Bronchial epithelial cell (primary cell): Measurements from ENCODE around the gene CXCL8. TPM values are rescaled to one million over a fixed set of nuclear protein-coding genes. Genes with fewer than 3 reads are reported as not detected.
A peak's percentile ranks its signal among the peaks of the same experiment; 100 is the strongest.

Experiments used
- DNase-seq: peaks from one replicate; pipeline ENCODE4 v3.0.0-alpha.2; 2010; ENCODE audit warnings: low read depth
- FAIRE-seq: peaks from 2 replicates; lab custom pipeline; 2011; peaks lifted over from hg19 to GRCh38; lab: Jason Lieb, UNC
- H3K27me3 ChIP-seq: 2 replicates; pipeline ENCODE4 v1.5.1; 2011; ENCODE audit warnings: low read length; ENCODE audit not compliant: control insufficient read depth, insufficient read depth
- H3K36me3 ChIP-seq: 2 replicates; pipeline ENCODE4 v1.5.1; 2011; ENCODE audit warnings: low read length; ENCODE audit not compliant: control insufficient read depth, insufficient read depth
- H3K4me3 ChIP-seq: 2 replicates; pipeline ENCODE4 v1.5.1; 2011; ENCODE audit warnings: mild to moderate bottlenecking, low read depth, low read length, control low read depth
- total RNA-seq: library from RNA; depleted of rRNA; stranded (reverse); fragments of >200 nt; gene quantifications from 2 replicates; pipeline ENCODE4 v1.2.1, GENCODE V29; 2014
- TF ChIP-seq, protein P1 (sequence below): IDR thresholded peaks from 2 replicates; pipeline ENCODE4 v1.5.1; 2011; ENCODE audit warnings: mild to moderate bottlenecking, moderate library complexity, low read length, control low read depth, inconsistent platforms; ENCODE audit not compliant: insufficient read depth, severe bottlenecking

Gene CXCL8
- total RNA-seq, 1 donor from 2014 or later: 2.9 TPM

DNA sequence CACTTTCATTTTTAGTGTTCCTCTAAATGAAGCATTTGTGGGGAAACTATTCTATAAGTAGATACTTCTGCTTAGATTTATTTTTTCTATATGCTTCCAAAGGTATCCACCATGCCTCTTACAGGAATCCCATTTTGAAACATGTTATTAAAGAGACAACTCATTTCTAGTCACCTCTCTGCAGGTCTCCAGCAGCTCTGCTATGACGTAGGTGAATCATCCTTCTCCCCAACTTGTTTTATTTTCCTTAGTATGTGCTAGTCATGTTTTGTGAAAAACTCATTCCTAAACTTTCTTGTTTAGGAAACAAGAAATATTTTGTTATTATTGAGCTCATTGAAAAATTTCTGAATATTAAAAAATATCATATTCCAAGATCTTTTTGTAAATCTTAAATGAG is 12.8 kb downstream of the CXCL8 start:
- Histone ChIP-seq H3K27me3 (no peaks in the 10 kb centered on the region), H3K4me3 (no peak overlapping the region), H3K36me3 (no peaks in the 10 kb centered on the region)
- no peak for FAIRE-seq
- DNase-seq: no peak
- TF ChIP-seq, protein P1, sequence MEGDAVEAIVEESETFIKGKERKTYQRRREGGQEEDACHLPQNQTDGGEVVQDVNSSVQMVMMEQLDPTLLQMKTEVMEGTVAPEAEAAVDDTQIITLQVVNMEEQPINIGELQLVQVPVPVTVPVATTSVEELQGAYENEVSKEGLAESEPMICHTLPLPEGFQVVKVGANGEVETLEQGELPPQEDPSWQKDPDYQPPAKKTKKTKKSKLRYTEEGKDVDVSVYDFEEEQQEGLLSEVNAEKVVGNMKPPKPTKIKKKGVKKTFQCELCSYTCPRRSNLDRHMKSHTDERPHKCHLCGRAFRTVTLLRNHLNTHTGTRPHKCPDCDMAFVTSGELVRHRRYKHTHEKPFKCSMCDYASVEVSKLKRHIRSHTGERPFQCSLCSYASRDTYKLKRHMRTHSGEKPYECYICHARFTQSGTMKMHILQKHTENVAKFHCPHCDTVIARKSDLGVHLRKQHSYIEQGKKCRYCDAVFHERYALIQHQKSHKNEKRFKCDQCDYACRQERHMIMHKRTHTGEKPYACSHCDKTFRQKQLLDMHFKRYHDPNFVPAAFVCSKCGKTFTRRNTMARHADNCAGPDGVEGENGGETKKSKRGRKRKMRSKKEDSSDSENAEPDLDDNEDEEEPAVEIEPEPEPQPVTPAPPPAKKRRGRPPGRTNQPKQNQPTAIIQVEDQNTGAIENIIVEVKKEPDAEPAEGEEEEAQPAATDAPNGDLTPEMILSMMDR: no peak

DNA sequence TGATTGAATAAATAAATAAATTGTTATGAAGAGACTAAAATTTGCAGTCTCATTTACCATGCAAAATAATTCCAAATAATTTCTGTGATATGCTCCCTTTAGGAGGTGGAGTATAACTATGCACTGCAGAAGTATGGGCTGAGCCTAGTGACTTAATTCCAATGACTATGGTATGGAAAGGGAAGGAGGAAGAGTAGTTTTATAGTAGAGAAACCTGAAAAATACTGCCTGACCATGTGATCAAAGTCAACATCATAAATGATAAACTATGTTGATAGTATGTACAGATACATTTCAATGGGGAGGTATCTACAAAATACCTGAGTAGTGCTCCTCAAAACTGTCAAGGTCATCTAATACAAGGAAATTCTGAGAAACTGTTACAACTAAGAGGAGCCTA is 14.6 kb downstream of the CXCL8 start:
- H3K27me3 ChIP-seq: no peaks in the 10 kb centered on the region
- TF ChIP-seq, protein P1: no peak
- no peak for DNase-seq
- no peak overlapping the region for H3K4me3 ChIP-seq
- no peak for FAIRE-seq
- no peaks in the 10 kb centered on the region for H3K36me3 ChIP-seq

DNA sequence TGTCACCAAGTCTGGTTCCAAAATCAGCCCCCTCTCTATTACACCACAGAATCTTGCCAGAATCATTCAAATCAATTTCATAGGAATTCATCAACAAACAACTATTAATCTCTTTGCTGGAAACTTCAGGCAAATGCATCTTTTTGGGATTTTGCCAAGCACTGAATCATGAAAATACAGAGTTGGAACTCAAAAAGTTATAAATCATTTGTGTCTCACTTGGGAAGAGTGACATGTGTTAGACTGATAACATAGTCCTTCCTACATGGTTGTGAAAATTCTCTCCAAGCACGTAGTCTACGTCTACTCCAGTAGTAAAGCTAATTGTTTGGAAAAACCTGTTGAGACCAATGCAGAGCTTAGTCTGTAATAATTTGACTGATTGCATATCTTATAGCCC is 19.0 kb downstream of the CXCL8 start:
- TF ChIP-seq, protein P1: no peak
- no peak overlapping the region for H3K4me3 ChIP-seq
- no peak for FAIRE-seq

DNA sequence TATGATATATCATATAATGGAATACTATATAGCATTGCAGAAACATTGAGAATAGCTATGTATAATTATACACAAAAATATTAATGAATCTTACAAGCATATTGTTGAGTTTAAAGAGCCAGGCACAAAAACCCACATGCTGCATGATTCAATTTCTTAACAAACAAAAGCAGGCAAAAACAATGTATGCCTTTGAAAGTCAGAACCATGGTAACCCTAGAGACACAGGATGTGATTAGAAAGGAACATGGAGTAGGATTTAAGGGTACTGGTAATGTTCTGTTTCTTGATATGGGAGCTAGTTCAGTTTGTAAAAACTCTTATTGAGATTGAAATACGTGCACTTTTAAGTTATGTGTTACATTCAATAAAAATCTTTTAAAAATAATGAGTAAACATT is 21.5 kb downstream of the CXCL8 start:
- H3K27me3 ChIP-seq: no peaks in the 10 kb centered on the region
- no peak for FAIRE-seq
- no peak overlapping the region for H3K4me3 ChIP-seq
- H3K36me3 ChIP-seq: no peaks in the 10 kb centered on the region
- TF ChIP-seq, protein P1: no peak
- peak; percentile 25 for DNase-seq

More for the DNA sequence above, 19.0 kb downstream of the CXCL8 start:
- no peak for DNase-seq
- Histone ChIP-seq H3K27me3 (no peaks in the 10 kb centered on the region), H3K36me3 (no peaks in the 10 kb centered on the region)

DNA sequence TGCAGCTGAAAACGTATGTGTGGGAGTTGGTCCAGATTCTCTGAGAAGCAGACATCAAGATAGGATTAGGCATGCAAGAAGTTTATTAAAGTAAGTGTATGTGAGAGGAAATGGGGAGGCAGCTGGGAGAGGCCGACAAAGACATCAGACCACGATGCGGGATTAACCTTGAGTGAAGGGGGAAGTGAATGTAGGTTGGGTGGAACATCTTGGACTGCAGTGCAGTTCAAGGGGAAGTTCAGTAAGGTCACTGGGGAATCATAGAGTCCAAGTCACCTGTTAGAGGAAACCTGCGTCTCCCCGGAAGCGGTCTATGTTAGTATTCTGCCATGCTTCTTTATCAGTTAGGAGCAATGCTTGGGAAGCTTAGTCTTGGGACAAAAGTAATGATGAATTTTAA is 22.0 kb downstream of the CXCL8 start:
- Histone ChIP-seq H3K36me3 (no peaks in the 10 kb centered on the region), H3K27me3 (no peaks in the 10 kb centered on the region), H3K4me3 (no peak overlapping the region)
- no peak for FAIRE-seq
- no peak for DNase-seq
- TF ChIP-seq, protein P1: no peak

DNA sequence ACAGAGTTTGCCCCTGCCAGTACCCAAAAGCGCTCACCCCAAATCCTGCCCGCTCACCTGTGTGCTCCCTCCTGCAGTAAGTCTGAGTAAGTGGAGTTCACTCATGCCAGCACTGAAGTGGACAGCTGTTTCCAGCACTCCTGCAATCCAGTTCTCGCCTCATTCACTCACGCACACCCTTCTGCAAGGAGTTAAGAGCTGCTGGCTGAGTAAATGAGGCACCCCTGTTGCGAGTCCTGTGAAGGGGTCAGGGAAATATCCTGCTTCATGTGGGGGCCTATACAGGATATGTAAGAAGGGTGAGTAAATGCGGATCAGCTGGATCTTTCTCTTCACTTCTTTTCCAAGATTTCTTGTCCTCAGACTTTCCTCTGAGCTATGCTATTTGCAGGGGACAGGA is 23.5 kb downstream of the CXCL8 start:
- DNase-seq (no peak), FAIRE-seq (no peak)
- no peaks in the 10 kb centered on the region for H3K27me3 ChIP-seq
- TF ChIP-seq, protein P1: no peak
- no peaks in the 10 kb centered on the region for H3K36me3 ChIP-seq
- no peak overlapping the region for H3K4me3 ChIP-seq
